ENCODE measurements around the gene C1orf167. TPM values are rescaled to one million over a fixed set of nuclear protein-coding genes. Genes with fewer than 3 reads are reported as not detected.

The C1orf167 gene
- total and polyA plus RNA-seq, 10 of the 15 experiments (the other 5 are each of a cell fraction or from before 2014, with no cell fraction given): 0.17 to 0.31 TPM; not detected in 8

DNA sequence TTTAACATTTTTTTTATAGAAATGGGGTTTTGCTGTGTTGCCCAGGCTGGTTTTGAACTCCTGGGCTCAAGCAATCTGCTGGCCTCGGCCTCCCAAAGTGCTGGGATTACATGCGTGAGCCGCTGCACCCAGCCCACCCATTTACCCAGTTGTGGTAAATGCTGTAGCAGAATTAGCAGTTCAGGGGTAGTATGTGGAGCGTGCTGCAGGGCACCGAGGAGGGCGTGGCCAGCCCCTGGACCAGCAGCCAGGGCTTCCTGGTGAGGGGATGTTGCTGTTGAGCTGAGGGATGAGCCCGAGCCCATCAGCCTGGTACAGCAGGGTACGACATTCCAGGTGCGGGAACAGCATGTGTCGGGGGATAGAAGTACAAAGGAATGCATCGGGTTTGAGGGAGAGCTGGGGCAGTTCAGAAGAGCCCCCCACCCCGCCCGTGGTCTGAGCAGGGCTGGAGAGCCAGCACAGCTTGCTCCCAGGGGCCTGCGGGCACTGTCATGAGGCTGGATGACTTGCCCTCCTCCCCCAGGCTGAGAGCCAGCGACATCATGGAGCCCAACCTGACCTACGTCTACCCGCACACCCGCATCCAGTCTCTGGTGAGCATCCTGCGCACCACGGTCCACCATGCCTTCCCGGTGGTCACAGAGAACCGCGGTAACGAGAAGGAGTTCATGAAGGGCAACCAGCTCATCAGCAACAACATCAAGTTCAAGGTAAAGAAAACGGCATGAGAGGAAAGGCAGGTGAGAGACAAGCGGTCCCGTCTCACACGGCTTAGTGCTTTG is 73.6 kb downstream of the C1orf167 start:
- TF ChIP-seq SUZ12 (IDR thresholded peaks at IDR 0.05; ENCODE audit: unreplicated experiment): no peak
- no peak for TF ChIP-seq PRDM15 (CRISPR knock-in tag; IDR thresholded peaks at IDR 0.05)
- no peak for TF ChIP-seq CBX5 (IDR thresholded peaks at IDR 0.05; ENCODE audit: low read depth)
- TF ChIP-seq CBFB (IDR thresholded peaks at IDR 0.05; ENCODE audit: low read depth): no peak
- TF ChIP-seq BHLHE40 (IDR thresholded peaks at IDR 0.05; ENCODE audit: borderline replicate concordance in 1 of 2, low read depth in 2 of 2, low read length in 1 of 2): no peak
- BruUV-seq (replicated peaks): no TSS peak
- Histone ChIP-seq H3K36me3 (ENCODE audit: control insufficient read depth in 2 of 2, insufficient read depth in 2 of 2, low read length in 1 of 2) (peaks cover 35 to 37% of the 10 kb centered on the region in 2 experiments), H3K9ac (ENCODE audit: control insufficient read depth, insufficient read depth, low read length) (no peak overlapping the region), H3K4me3 (no peak overlapping the region), H3K4me1 (ENCODE audit: control insufficient read depth, insufficient read depth, low read length) (no peaks in the 10 kb centered on the region), H3K27me3 (replicated peaks in 1 of 2; ENCODE audit: control insufficient read depth in 2 of 2, insufficient read depth in 2 of 2, low read length in 1 of 2) (no peaks in the 10 kb centered on the region), H3K27ac (ENCODE audit: control insufficient read depth, insufficient read depth) (no peak overlapping the region), H4K20me1 (ENCODE audit: control insufficient read depth, insufficient read depth) (no peaks in the 10 kb centered on the region), H3K79me2 (ENCODE audit: control insufficient read depth, insufficient read depth, low read length) (no peaks in the 10 kb centered on the region), H2AFZ (ENCODE audit: control insufficient read depth, low read depth, low read length) (no peak overlapping the region), H3K9me3 (replicated peaks; ENCODE audit: control insufficient read depth, insufficient read depth, low read length) (no peaks in the 10 kb centered on the region), H3K4me2 (ENCODE audit: control insufficient read depth, insufficient read depth) (no peak overlapping the region)
- no peak for FAIRE-seq
- ChIA-PET SMC1A (ENCODE audit: uncharacterized antibody, unreplicated experiment) (no interaction called here), CTCF (interaction anchor here (4.5 kb wide), 1 partner anchor 132 kb away, joined by 24 read pairs; no protein-coding TSS in a partner anchor), POLR2A (no interaction called here), RAD21 (ENCODE audit: unreplicated experiment) (no interaction called here)
- 95% methylated on average over 28 of the region's 28 CpGs for WGBS (ENCODE audit: insufficient coverage, insufficient replicate concordance, low lambda C conversion rate, missing lambda C conversion rate)
- no peak for DNase-seq (ENCODE audit: low read depth, low spot score)
- ATAC-seq: no peak
- in situ Hi-C loops (cut with MboI) (no loop called here), intact Hi-C loops (cut with micrococcal nuclease; ENCODE audit: unreplicated experiment) (no loop called here)
